K562 (cell line): ENCODE data around the gene SRD5A1. TPM values are rescaled to one million over a fixed set of nuclear protein-coding genes. Genes with fewer than 3 reads are reported as not detected.

Experiments used
- ATF3 ChIP-seq, 2 experiments: fragments of 450-650 bp in 1 of 2; sonication (generic) in 1 of 2; formaldehyde crosslinking in 1 of 2; IDR thresholded peaks in 1 of 2; conservative IDR thresholded peaks in 1 of 2; 2 replicates each; pipeline versions ENCODE4 v1.6.1 to v1.8.1; 2016 to 2023; ENCODE audit warnings: mild to moderate bottlenecking in 2 of 2, moderate library complexity in 2 of 2, inconsistent platforms in 1 of 2, missing genetic modification reagents in 1 of 2
- CBX3 ChIP-seq, 2 experiments: IDR thresholded peaks; 1 replicate in 1 of 2; 2 replicates in 1 of 2; pipeline ENCODE4 v1.6.1; 2012; ENCODE audit warnings: inconsistent platforms in 2 of 2, low read length in 2 of 2, borderline replicate concordance in 1 of 2, control low read depth in 1 of 2
- CCNT2 ChIP-seq: IDR thresholded peaks from 2 replicates; pipeline ENCODE4 v1.6.1; 2011; ENCODE audit warnings: borderline replicate concordance, low read depth, mild to moderate bottlenecking, moderate library complexity, mixed read lengths, low read length; ENCODE audit not compliant: insufficient read length; ENCODE audit errors: extremely low read depth
- CXXC5 ChIP-seq: fragments of 250-450 bp; sonication (Bioruptor Pico); IDR thresholded peaks from 2 replicates; pipeline ENCODE4 v1.8.0; 2022; ENCODE audit warnings: inconsistent platforms, mild to moderate bottlenecking, moderate library complexity
- EP300 ChIP-seq: IDR thresholded peaks from 2 replicates; pipeline ENCODE4 v1.6.1; 2012; ENCODE audit warnings: low read length, improper control_type of control experiment
- HDAC2 ChIP-seq: fragments of 450-650 bp; IDR thresholded peaks from 2 replicates; pipeline ENCODE4 v1.6.1; 2016; ENCODE audit warnings: mild to moderate bottlenecking
- JUND ChIP-seq, 2 experiments: IDR thresholded peaks; 2 replicates in 1 of 2; 3 replicates in 1 of 2; pipeline ENCODE4 v1.6.1; 2011; ENCODE audit warnings: borderline replicate concordance in 2 of 2, low read depth in 2 of 2, low read length in 2 of 2, improper control_type of control experiment in 1 of 2, missing biosample characterization in 1 of 2, missing genetic modification characterization in 1 of 2, missing genetic modification reagents in 1 of 2
- KLF1 ChIP-seq: fragments of 450-650 bp; IDR thresholded peaks from 2 replicates; pipeline ENCODE4 v1.6.1; 2016; ENCODE audit warnings: missing genetic modification characterization, missing compliant biosample characterization
- KLF13 ChIP-seq: fragments of 450-650 bp; IDR thresholded peaks from 2 replicates; pipeline ENCODE4 v1.6.1; 2016; ENCODE audit warnings: missing genetic modification characterization, low read depth, mild to moderate bottlenecking, missing compliant biosample characterization, moderate library complexity, borderline replicate concordance
- MAZ ChIP-seq, 2 experiments: fragments of 450-650 bp in 1 of 2; sonication (generic) in 1 of 2; formaldehyde crosslinking; IDR thresholded peaks in 1 of 2; conservative IDR thresholded peaks in 1 of 2; 2 replicates each; pipeline versions ENCODE4 v1.4.0 to v1.5.0; 2020; ENCODE audit warnings: mild to moderate bottlenecking in 1 of 2, missing genetic modification reagents in 1 of 2
- MTA3 ChIP-seq: fragments of 450-650 bp; formaldehyde crosslinking; IDR thresholded peaks from 2 replicates; pipeline ENCODE4 v1.6.1; 2017; ENCODE audit warnings: mild to moderate bottlenecking, borderline replicate concordance
- NCOA2 ChIP-seq, 2 experiments: fragments of 450-650 bp; IDR thresholded peaks; 2 replicates each; pipeline ENCODE4 v1.6.1; 2018; ENCODE audit warnings: mild to moderate bottlenecking in 2 of 2, moderate library complexity in 1 of 2; ENCODE audit not compliant: partially characterized antibody in 2 of 2
- PCBP1 ChIP-seq: fragments of 200-400 bp; formaldehyde crosslinking; IDR thresholded peaks from 2 replicates; pipeline ENCODE4 v1.6.1; 2018; ENCODE audit warnings: mild to moderate bottlenecking, low read depth, low read length; ENCODE audit not compliant: poor library complexity, severe bottlenecking
- PHF8 ChIP-seq: fragments of 200-600 bp; sonication (generic); IDR thresholded peaks from 2 replicates; pipeline ENCODE4 v1.6.1; 2012; ENCODE audit warnings: mixed run types, mild to moderate bottlenecking, inconsistent platforms, low read length, moderate library complexity, borderline replicate concordance
- RBFOX2 ChIP-seq: fragments of 200-400 bp; formaldehyde crosslinking; IDR thresholded peaks from 2 replicates; pipeline ENCODE4 v1.6.1; 2017; ENCODE audit warnings: low read depth, mild to moderate bottlenecking, low read length, moderate library complexity
- SAP30 ChIP-seq: fragments of 200-600 bp; sonication (generic); IDR thresholded peaks from 2 replicates; pipeline ENCODE4 v1.6.1; 2012; ENCODE audit warnings: borderline replicate concordance, low read depth, mild to moderate bottlenecking, moderate library complexity, low read length, control low read depth, inconsistent platforms; ENCODE audit not compliant: insufficient read depth, poor library complexity, severe bottlenecking
- SIN3B ChIP-seq: fragments of 450-650 bp; IDR thresholded peaks from 2 replicates; pipeline ENCODE4 v1.6.1; 2017; ENCODE audit warnings: low read depth, mild to moderate bottlenecking, moderate library complexity
- SMARCC2 ChIP-seq: fragments of 450-650 bp; IDR thresholded peaks from 2 replicates; pipeline ENCODE4 v1.6.1; 2017; ENCODE audit warnings: antibody characterized with exemption, moderate library complexity, mild to moderate bottlenecking, low read depth
- TAF1 ChIP-seq: IDR thresholded peaks from 2 replicates; pipeline ENCODE4 v1.6.1; 2011; ENCODE audit warnings: mild to moderate bottlenecking, low read length, moderate library complexity; ENCODE audit not compliant: insufficient read depth, control insufficient read depth, severe bottlenecking; ENCODE audit errors: extremely low read depth
- TAL1 ChIP-seq: fragments of 450-650 bp; IDR thresholded peaks from 2 replicates; pipeline ENCODE4 v1.6.1; 2016; ENCODE audit warnings: mild to moderate bottlenecking
- ZBTB12 ChIP-seq: fragments of 250-450 bp; sonication (Bioruptor Pico); IDR thresholded peaks from 2 replicates; pipeline ENCODE4 v1.4.0; 2020
- ZBTB7A ChIP-seq: IDR thresholded peaks from 2 replicates; pipeline ENCODE4 v1.6.1; 2011; ENCODE audit warnings: low read depth, mild to moderate bottlenecking, low read length, moderate library complexity, borderline replicate concordance; ENCODE audit not compliant: control insufficient read depth
- polyA plus RNA-seq, 8 experiments: library from polyadenylated mRNA; depleted of rRNA in 4 of 8; stranded (reverse) in 5 of 8; unstranded in 3 of 8; fragments of >200 nt; fragmentation: Nextera tagmentation in 2 of 8; fragmentation: Illumina TruSeq in 1 of 8; extraction: Ambion mirVana in 2 of 8; extraction: Trizol in 1 of 8; gene quantifications; 2 replicates each; pipeline versions ENCODE4 v1.2.1 to v1.2.3, GENCODE V29; 2011 to 2014; ENCODE audit warnings: inconsistent platforms in 1 of 8, missing spikeins in 1 of 8
- total RNA-seq, 7 experiments: library from RNA; depleted of rRNA in 6 of 7; stranded (reverse); fragments of >200 nt in 6 of 7; fragmentation: Illumina TruSeq in 2 of 7; extraction: Trizol in 2 of 7; gene quantifications; 2 replicates each; pipeline versions ENCODE4 v1.2.1 to v1.2.3, GENCODE V29; 2011 to 2021; ENCODE audit warnings: low replicate concordance in 1 of 7

Gene SRD5A1
- total and polyA plus RNA-seq, 9 of the 15 experiments (the other 6 are each of a cell fraction or from before 2014, with no cell fraction given) = 1.3 to 22.6 (median 8.1) TPM

GRCh38 chr5:6632888-6633468 lies at the start of gene SRD5A1, which contains the start of gene NSUN2 (continued):
- no peak for TF ChIP-seq ZBTB12 (CRISPR knock-in tag)
- TF ChIP-seq JUND (IDR thresholded peaks at IDR 0.05; ENCODE audit: borderline replicate concordance, low read depth, low read length) = no peak
- peak; percentile 28; the same call in 1 of the 3 replicates for TF ChIP-seq JUND (tag; IDR thresholded peaks at IDR 0.05; ENCODE audit: borderline replicate concordance, low read depth, low read length)
- TF ChIP-seq KLF1 (tag) = peak; percentile 81
- TF ChIP-seq NCOA2 (IDR thresholded peaks at IDR 0.05; ENCODE audit: partially characterized antibody in 2 of 2) = peak in 1 of 2 experiments; percentile 98
- TF ChIP-seq PHF8 = peak; percentile 90; the same call in 1 of the 2 replicates
- peak; percentile 53; the same call in 1 of the 2 replicates for TF ChIP-seq KLF13
- TF ChIP-seq ZBTB7A = peak; percentile 40; the same call in 1 of the 2 replicates
- TF ChIP-seq PCBP1 = peak; percentile 44
- TF ChIP-seq SIN3B = peak; percentile 86
- TF ChIP-seq MAZ (CRISPR knock-in tag; conservative IDR thresholded peaks at IDR 0.05 in 1 of 2, IDR thresholded peaks at IDR 0.05 in 1 of 2) = peak; percentile 31 to 62; a peak in 3 of 4 replicates
- TF ChIP-seq ATF3 (IDR thresholded peaks at IDR 0.05) = no peak
- peak; percentile 47; the same call in 1 of the 2 replicates for TF ChIP-seq ATF3 (CRISPR knock-in tag; conservative IDR thresholded peaks at IDR 0.05)
- TF ChIP-seq TAF1 = peak; percentile 77
- TF ChIP-seq RBFOX2 = peak; percentile 99
- no peak for TF ChIP-seq SMARCC2
- peak; percentile 97 for TF ChIP-seq SAP30
- 0 out of 2 replicates have a peak, but pooled peaks have one; percentile 9 for TF ChIP-seq EP300
- 0 out of 3 replicates have a peak, but pooled peaks of 1 of the 2 experiments have one; percentile 31 for TF ChIP-seq CBX3 (IDR thresholded peaks at IDR 0.05; ENCODE audit: borderline replicate concordance in 1 of 2, low read length in 2 of 2)
- peak; percentile 36; the same call in 1 of the 2 replicates for TF ChIP-seq TAL1
- 0 out of 2 replicates have a peak, but pooled peaks have one; percentile 16 for TF ChIP-seq MTA3
- TF ChIP-seq HDAC2 = peak; percentile 81; the same call in 1 of the 2 replicates
- peak; percentile 2 for TF ChIP-seq CCNT2
- peak; percentile 50 for TF ChIP-seq CXXC5 (CRISPR knock-in tag)
